CD14-positive monocyte (primary cell): Measurements from ENCODE around the gene FEM1A. TPM values are rescaled to one million over a fixed set of nuclear protein-coding genes. Genes with fewer than 3 reads are reported as not detected.

ENCODE experiments used
- DNase-seq, 3 donors: peaks; one replicate each; pipeline ENCODE4 v3.0.0-alpha.2; 2011 to 2022
- H2AFZ ChIP-seq: 2 replicates; pipeline ENCODE4 v1.6.0; 2012; ENCODE audit warnings: mild to moderate bottlenecking, low read depth, low read length, inconsistent platforms; ENCODE audit not compliant: insufficient read depth, poor library complexity, severe bottlenecking
- H3K27ac ChIP-seq, 2 donors: 1 replicate in 1 of 2; 2 replicates in 1 of 2; pipeline ENCODE4 v1.5.1; 2012 to 2013; ENCODE audit warnings: low read length in 2 of 2, control low read depth in 1 of 2, inconsistent platforms in 1 of 2, low read depth in 1 of 2, mild to moderate bottlenecking in 1 of 2
- H3K27me3 ChIP-seq, 2 donors: one replicate each; pipeline versions ENCODE4 v1.6.0 to v1.6.1; 2011 to 2013; ENCODE audit warnings: low read length in 2 of 2; ENCODE audit not compliant: control insufficient read depth in 2 of 2, insufficient read depth in 2 of 2
- H3K36me3 ChIP-seq, 2 donors: replicated peaks in 1 of 2; 1 replicate in 1 of 2; 2 replicates in 1 of 2; pipeline versions ENCODE4 v1.5.1 to v1.6.1; 2012 to 2013; ENCODE audit warnings: low read length in 2 of 2, control low read depth in 1 of 2, inconsistent platforms in 1 of 2, mild to moderate bottlenecking in 1 of 2; ENCODE audit not compliant: insufficient read depth in 2 of 2, control insufficient read depth in 1 of 2
- H3K4me1 ChIP-seq, 2 donors: 1 replicate in 1 of 2; 2 replicates in 1 of 2; pipeline versions ENCODE4 v1.5.1 to v1.6.1; 2012 to 2013; ENCODE audit warnings: low read length in 2 of 2, control low read depth in 1 of 2, inconsistent platforms in 1 of 2, mild to moderate bottlenecking in 1 of 2, moderate library complexity in 1 of 2; ENCODE audit not compliant: insufficient read depth in 2 of 2, control insufficient read depth in 1 of 2
- H3K4me2 ChIP-seq: replicated peaks from 2 replicates; pipeline ENCODE3; 2012; ENCODE audit warnings: low read length, moderate library complexity, mild to moderate bottlenecking; ENCODE audit not compliant: poor library complexity, severe bottlenecking; ENCODE audit errors: extremely low read depth
- H3K4me3 ChIP-seq, 3 experiments: fragments of 200-600 bp in 1 of 3; sonication (generic) in 1 of 3; replicated peaks in 1 of 3; 1 replicate in 2 of 3; 2 replicates in 1 of 3; pipeline ENCODE4 v1.5.1; 2011 to 2013; ENCODE audit warnings: low read length in 3 of 3, mild to moderate bottlenecking in 3 of 3, control low read depth in 2 of 3, low read depth in 2 of 3, inconsistent platforms in 1 of 3, moderate library complexity in 1 of 3
- H3K79me2 ChIP-seq: 2 replicates; pipeline ENCODE4 v1.6.0; 2012; ENCODE audit warnings: mild to moderate bottlenecking, control low read depth, inconsistent platforms, low read length, moderate library complexity; ENCODE audit not compliant: insufficient read depth
- H3K9ac ChIP-seq: 2 replicates; pipeline ENCODE4 v1.6.0; 2017; ENCODE audit warnings: low read length, mild to moderate bottlenecking; ENCODE audit not compliant: insufficient read depth, poor library complexity, severe bottlenecking
- H3K9me3 ChIP-seq, 2 donors: replicated peaks in 1 of 2; 1 replicate in 1 of 2; 2 replicates in 1 of 2; pipeline versions ENCODE4 v1.5.1 to v1.6.1; 2012 to 2013; ENCODE audit warnings: low read length in 2 of 2, control low read depth in 1 of 2; ENCODE audit not compliant: control insufficient read depth in 1 of 2, insufficient read depth in 1 of 2
- H4K20me1 ChIP-seq: 2 replicates; pipeline ENCODE4 v1.6.0; 2012; ENCODE audit warnings: mild to moderate bottlenecking, low read length, control low read depth, moderate library complexity; ENCODE audit not compliant: insufficient read depth
- H3K27ac Mint-ChIP-seq, 7 donors: one replicate each; pipeline ENCODE4 v1.8.0; 2020; ENCODE audit warnings: mild to moderate bottlenecking in 7 of 7, mixed read lengths in 7 of 7, moderate library complexity in 6 of 7, inconsistent platforms in 2 of 7
- H3K27me3 Mint-ChIP-seq, 3 donors: one replicate each; pipeline ENCODE4 v1.8.0; 2021 to 2022; ENCODE audit warnings: low read depth in 3 of 3, mild to moderate bottlenecking in 3 of 3, mixed read lengths in 3 of 3, moderate library complexity in 3 of 3, inconsistent platforms in 1 of 3
- H3K36me3 Mint-ChIP-seq, 2 donors: one replicate each; pipeline ENCODE4 v1.8.0; 2020; ENCODE audit warnings: mixed read lengths in 2 of 2, inconsistent platforms in 1 of 2, mild to moderate bottlenecking in 1 of 2
- H3K4me1 Mint-ChIP-seq: one replicate; pipeline ENCODE4 v1.8.0; 2020; ENCODE audit warnings: mild to moderate bottlenecking, mixed read lengths
- H3K4me3 Mint-ChIP-seq, 2 donors: one replicate each; pipeline ENCODE4 v1.8.0; 2020; ENCODE audit warnings: mild to moderate bottlenecking in 2 of 2, mixed read lengths in 2 of 2, moderate library complexity in 1 of 2
- H3K9me3 Mint-ChIP-seq, 7 donors: one replicate each; pipeline ENCODE4 v1.8.0; 2020 to 2022; ENCODE audit warnings: mixed read lengths in 7 of 7, mild to moderate bottlenecking in 6 of 7, moderate library complexity in 6 of 7, inconsistent platforms in 2 of 7
- whole genome bisulfite sequencing: methylation state at CpG from one replicate; pipeline ENCODE4 v1.1.5; 2013; ENCODE audit warnings: missing lambda C conversion rate; ENCODE audit not compliant: insufficient coverage; 5-methylcytosine and 5-hydroxymethylcytosine counted together
- intact Hi-C, 2 donors: fragments of 100-400 bp; cut with micrococcal nuclease; formaldehyde crosslinking; loops; one replicate each; pipeline versions ENCODE4 v1.15.0 to v1.15.1; 2023
- polyA plus RNA-seq, 3 donors: library from polyadenylated mRNA; depleted of rRNA in 1 of 3; unstranded in 2 of 3; stranded (reverse) in 1 of 3; fragments of 300-500 nt in 2 of 3; fragments of >200 nt in 1 of 3; fragmentation: Illumina TruSeq in 2 of 3; gene quantifications; 1 replicate in 2 of 3; 2 replicates in 1 of 3; pipeline ENCODE4 v1.2.3, GENCODE V29; 2012 to 2021
- TF ChIP-seq, protein P1 (sequence below): fragments of 200-600 bp; IDR thresholded peaks from one replicate; pipeline ENCODE4 v1.8.0; 2022; ENCODE audit warnings: antibody characterized with exemption, mild to moderate bottlenecking

FEM1A gene
- polyA plus RNA-seq, 3 donors = 2.1 to 4.2 (median 2.4) TPM

- H3K9me3 Mint-ChIP-seq = peaks cover 0 to 7% (median 5%) of the 10 kb centered on the region in 7 donors
- H3K4me1 ChIP-seq = peaks cover 8 to 10% of the 10 kb centered on the region in 2 donors
- intact Hi-C loops = no loop called here
- WGBS = 100% methylated on average over 3 of the region's 6 CpGs
- no peak overlapping the region for H3K4me2 ChIP-seq
- DNase-seq = no peak
- peaks cover 7% of the 10 kb centered on the region for H3K4me1 Mint-ChIP-seq
- no peaks in the 10 kb centered on the region for H4K20me1 ChIP-seq
- H3K27ac Mint-ChIP-seq = no peak overlapping the region
- H2AFZ ChIP-seq = no peak overlapping the region
- H3K79me2 ChIP-seq = no peaks in the 10 kb centered on the region
- peaks cover 24 to 57% (median 48%) of the 10 kb centered on the region in 3 donors for H3K27me3 Mint-ChIP-seq
- peaks cover 0 to 5% of the 10 kb centered on the region in 2 donors for H3K9me3 ChIP-seq
- no peak overlapping the region for H3K4me3 Mint-ChIP-seq
- H3K9ac ChIP-seq = no peak overlapping the region
- H3K27ac ChIP-seq = no peak overlapping the region
- H3K4me3 ChIP-seq = no peak overlapping the region
- TF ChIP-seq, protein P1, sequence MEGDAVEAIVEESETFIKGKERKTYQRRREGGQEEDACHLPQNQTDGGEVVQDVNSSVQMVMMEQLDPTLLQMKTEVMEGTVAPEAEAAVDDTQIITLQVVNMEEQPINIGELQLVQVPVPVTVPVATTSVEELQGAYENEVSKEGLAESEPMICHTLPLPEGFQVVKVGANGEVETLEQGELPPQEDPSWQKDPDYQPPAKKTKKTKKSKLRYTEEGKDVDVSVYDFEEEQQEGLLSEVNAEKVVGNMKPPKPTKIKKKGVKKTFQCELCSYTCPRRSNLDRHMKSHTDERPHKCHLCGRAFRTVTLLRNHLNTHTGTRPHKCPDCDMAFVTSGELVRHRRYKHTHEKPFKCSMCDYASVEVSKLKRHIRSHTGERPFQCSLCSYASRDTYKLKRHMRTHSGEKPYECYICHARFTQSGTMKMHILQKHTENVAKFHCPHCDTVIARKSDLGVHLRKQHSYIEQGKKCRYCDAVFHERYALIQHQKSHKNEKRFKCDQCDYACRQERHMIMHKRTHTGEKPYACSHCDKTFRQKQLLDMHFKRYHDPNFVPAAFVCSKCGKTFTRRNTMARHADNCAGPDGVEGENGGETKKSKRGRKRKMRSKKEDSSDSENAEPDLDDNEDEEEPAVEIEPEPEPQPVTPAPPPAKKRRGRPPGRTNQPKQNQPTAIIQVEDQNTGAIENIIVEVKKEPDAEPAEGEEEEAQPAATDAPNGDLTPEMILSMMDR = no peak
- H3K27me3 ChIP-seq = peaks cover 0 to 29% of the 10 kb centered on the region in 2 donors
- no peaks in the 10 kb centered on the region for H3K36me3 ChIP-seq
- H3K36me3 Mint-ChIP-seq = no peaks in the 10 kb centered on the region
Observed at GRCh38 chr19:4763021-4763420, 28.5 kb upstream of the FEM1A start.

- H3K9ac ChIP-seq = no peak overlapping the region
- WGBS = 78% methylated on average over 4 of the region's 5 CpGs
- Mint-ChIP-seq H3K27me3 (peaks cover 24 to 51% (median 38%) of the 10 kb centered on the region in 3 donors), H3K4me1 (peaks cover 7% of the 10 kb centered on the region), H3K36me3 (no peaks in the 10 kb centered on the region), H3K9me3 (peaks cover 1 to 10% (median 3%) of the 10 kb centered on the region in 7 donors), H3K27ac (no peak overlapping the region), H3K4me3 (no peak overlapping the region)
- peaks cover 0 to 2% of the 10 kb centered on the region in 2 donors for H3K9me3 ChIP-seq
- H4K20me1 ChIP-seq = no peaks in the 10 kb centered on the region
- DNase-seq = no peak
- H2AFZ ChIP-seq = no peak overlapping the region
- no peaks in the 10 kb centered on the region for H3K36me3 ChIP-seq
- TF ChIP-seq, protein P1 = no peak
- no peak overlapping the region for H3K4me2 ChIP-seq
- intact Hi-C loops = no loop called here
- no peak overlapping the region for H3K4me3 ChIP-seq
- H3K27ac ChIP-seq = no peak overlapping the region
- peaks cover 7 to 10% of the 10 kb centered on the region in 2 donors for H3K4me1 ChIP-seq
- no peaks in the 10 kb centered on the region for H3K79me2 ChIP-seq
- H3K27me3 ChIP-seq = peaks cover 0 to 22% of the 10 kb centered on the region in 2 donors
Observed at GRCh38 chr19:4764393-4764660, 27.2 kb upstream of the FEM1A start.
